K562 (cell line): ENCODE data around the gene ZNF197. TPM values are rescaled to one million over a fixed set of nuclear protein-coding genes. Genes with fewer than 3 reads are reported as not detected.

Source experiments
- ATF1 ChIP-seq, 2 experiments: fragments of 450-650 bp in 1 of 2; IDR thresholded peaks; 2 replicates each; pipeline ENCODE4 v1.6.1; 2016; ENCODE audit warnings: missing compliant biosample characterization in 1 of 2, missing genetic modification characterization in 1 of 2
- EZH2 ChIP-seq: IDR thresholded peaks from 2 replicates; pipeline ENCODE4 v1.6.1; 2012; ENCODE audit warnings: low read depth, mild to moderate bottlenecking, inconsistent platforms, low read length, borderline replicate concordance
- MAFG ChIP-seq: fragments of 450-650 bp; conservative IDR thresholded peaks from 2 replicates; pipeline ENCODE4 v1.6.1; 2016; ENCODE audit warnings: missing genetic modification characterization, missing compliant biosample characterization
- RBM17 ChIP-seq: fragments of 200-400 bp; formaldehyde crosslinking; IDR thresholded peaks from 2 replicates; pipeline ENCODE4 v1.6.1; 2017; ENCODE audit warnings: low read depth, mild to moderate bottlenecking, low read length, borderline replicate concordance
- RBM25 ChIP-seq: fragments of 200-400 bp; formaldehyde crosslinking; IDR thresholded peaks from 2 replicates; pipeline ENCODE4 v1.6.1; 2018; ENCODE audit warnings: low read length, low read depth, moderate library complexity; ENCODE audit not compliant: severe bottlenecking
- RFX5 ChIP-seq: IDR thresholded peaks from 2 replicates; pipeline ENCODE4 v1.6.1; 2011; ENCODE audit warnings: low read depth, mild to moderate bottlenecking, improper control_type of control experiment, low read length
- SIN3A ChIP-seq, 2 experiments: fragments of 150-350 bp in 1 of 2; IDR thresholded peaks; 2 replicates each; pipeline ENCODE4 v1.6.1; 2011 to 2016; ENCODE audit warnings: borderline replicate concordance in 2 of 2, low read depth in 2 of 2, low read length in 2 of 2, mild to moderate bottlenecking in 2 of 2, moderate library complexity in 2 of 2; ENCODE audit not compliant: control insufficient read depth in 1 of 2
- SMAD2 ChIP-seq: fragments of 150-350 bp; IDR thresholded peaks from 2 replicates; pipeline ENCODE4 v1.6.1; 2014; ENCODE audit warnings: low read depth, mild to moderate bottlenecking, low read length
- ZC3H11A ChIP-seq: IDR thresholded peaks from 2 replicates; pipeline ENCODE4 v1.6.1; 2012; ENCODE audit warnings: low read depth, low read length, improper control_type of control experiment
- ZNF79 ChIP-seq: fragments of 250-450 bp; sonication (Bioruptor Pico); IDR thresholded peaks from 2 replicates; pipeline ENCODE4 v1.4.0; 2020; ENCODE audit warnings: low read depth, mild to moderate bottlenecking, moderate library complexity
- ZSCAN29 ChIP-seq: fragments of 450-650 bp; IDR thresholded peaks from 2 replicates; pipeline ENCODE4 v1.6.1; 2017
- polyA plus RNA-seq, 8 experiments: library from polyadenylated mRNA; depleted of rRNA in 4 of 8; stranded (reverse) in 5 of 8; unstranded in 3 of 8; fragments of >200 nt; fragmentation: Nextera tagmentation in 2 of 8; fragmentation: Illumina TruSeq in 1 of 8; extraction: Ambion mirVana in 2 of 8; extraction: Trizol in 1 of 8; gene quantifications; 2 replicates each; pipeline versions ENCODE4 v1.2.1 to v1.2.3, GENCODE V29; 2011 to 2014; ENCODE audit warnings: inconsistent platforms in 1 of 8, missing spikeins in 1 of 8
- total RNA-seq, 7 experiments: library from RNA; depleted of rRNA in 6 of 7; stranded (reverse); fragments of >200 nt in 6 of 7; fragmentation: Illumina TruSeq in 2 of 7; extraction: Trizol in 2 of 7; gene quantifications; 2 replicates each; pipeline versions ENCODE4 v1.2.1 to v1.2.3, GENCODE V29; 2011 to 2021; ENCODE audit warnings: low replicate concordance in 1 of 7
- TF ChIP-seq, protein P1 (sequence below): fragments of 450-650 bp; formaldehyde crosslinking; IDR thresholded peaks from 2 replicates; pipeline ENCODE4 v1.4.0; 2022; ENCODE audit warnings: mild to moderate bottlenecking, moderate library complexity
- TF ChIP-seq, protein P2 (sequence below), 2 experiments: IDR thresholded peaks; 2 replicates each; pipeline ENCODE4 v1.6.1; 2011; ENCODE audit warnings: borderline replicate concordance in 1 of 2, control low read depth in 1 of 2, low read depth in 1 of 2, low read length in 1 of 2, mild to moderate bottlenecking in 1 of 2, mixed read lengths in 1 of 2, moderate library complexity in 1 of 2; ENCODE audit not compliant: insufficient read depth in 1 of 2, insufficient read length in 1 of 2, poor library complexity in 1 of 2, severe bottlenecking in 1 of 2; ENCODE audit errors: extremely low read depth in 1 of 2
- TF ChIP-seq, protein P3 (sequence below): IDR thresholded peaks from 2 replicates; pipeline ENCODE4 v1.6.1; 2012; ENCODE audit warnings: low read depth, low read length, improper control_type of control experiment, borderline replicate concordance
- TF ChIP-seq, protein P4 (sequence below): fragments of 250-450 bp; sonication (Bioruptor Pico); IDR thresholded peaks from 2 replicates; pipeline ENCODE4 v1.8.0; 2021; ENCODE audit warnings: moderate library complexity, mild to moderate bottlenecking, inconsistent platforms

ZNF197 gene
- total and polyA plus RNA-seq, 9 of the 15 experiments (the other 6 are each of a cell fraction or from before 2014, with no cell fraction given): 3.5 to 19.1 (median 13.7) TPM

DNA sequence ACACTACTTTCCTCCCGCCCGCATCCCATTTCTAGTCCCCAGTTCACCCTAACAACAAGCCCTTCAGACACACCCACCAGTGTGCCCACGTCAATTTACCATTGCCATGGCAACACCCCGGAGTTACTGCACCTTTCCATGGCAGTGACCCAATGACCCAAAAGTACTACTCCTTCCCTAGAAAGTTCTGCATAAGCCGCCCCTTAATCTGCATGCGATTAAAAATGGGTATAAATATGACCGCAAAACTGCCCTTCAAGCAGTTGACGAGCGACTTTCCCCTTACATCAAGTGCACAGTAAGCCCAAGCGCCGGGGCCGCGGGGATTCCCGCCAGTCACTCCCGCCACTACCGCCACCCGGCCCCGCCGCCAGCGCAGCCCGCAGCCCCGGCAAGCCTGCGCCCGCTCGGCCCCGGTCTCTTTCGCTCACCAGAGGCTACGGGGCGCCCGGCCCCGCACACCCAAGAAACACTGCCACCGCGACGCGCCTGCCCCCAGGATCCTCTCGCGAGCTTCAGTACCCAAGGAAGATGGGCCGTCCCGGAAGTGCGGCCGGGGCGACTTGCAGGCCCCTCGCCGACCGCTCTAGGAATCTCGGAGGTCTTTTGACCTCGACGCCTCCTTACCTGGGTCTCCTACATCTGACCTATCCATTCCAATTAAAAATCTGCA lies 60.4 kb downstream of the ZNF197 start (continued):
- TF ChIP-seq, protein P1, sequence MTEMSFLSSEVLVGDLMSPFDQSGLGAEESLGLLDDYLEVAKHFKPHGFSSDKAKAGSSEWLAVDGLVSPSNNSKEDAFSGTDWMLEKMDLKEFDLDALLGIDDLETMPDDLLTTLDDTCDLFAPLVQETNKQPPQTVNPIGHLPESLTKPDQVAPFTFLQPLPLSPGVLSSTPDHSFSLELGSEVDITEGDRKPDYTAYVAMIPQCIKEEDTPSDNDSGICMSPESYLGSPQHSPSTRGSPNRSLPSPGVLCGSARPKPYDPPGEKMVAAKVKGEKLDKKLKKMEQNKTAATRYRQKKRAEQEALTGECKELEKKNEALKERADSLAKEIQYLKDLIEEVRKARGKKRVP (CRISPR knock-in tag): no peak
- peak in 1 of 2 experiments; percentile 28; a peak in 1 of 4 replicates for TF ChIP-seq SIN3A (IDR thresholded peaks at IDR 0.05; ENCODE audit: borderline replicate concordance in 2 of 2, control insufficient read depth in 1 of 2, low read depth in 2 of 2, low read length in 2 of 2)
- no peak for TF ChIP-seq MAFG
- no peak for TF ChIP-seq ZSCAN29
- no peak for TF ChIP-seq SMAD2
- TF ChIP-seq RBM25: peak; percentile 9
- no peak for TF ChIP-seq ZC3H11A
- TF ChIP-seq, protein P2, sequence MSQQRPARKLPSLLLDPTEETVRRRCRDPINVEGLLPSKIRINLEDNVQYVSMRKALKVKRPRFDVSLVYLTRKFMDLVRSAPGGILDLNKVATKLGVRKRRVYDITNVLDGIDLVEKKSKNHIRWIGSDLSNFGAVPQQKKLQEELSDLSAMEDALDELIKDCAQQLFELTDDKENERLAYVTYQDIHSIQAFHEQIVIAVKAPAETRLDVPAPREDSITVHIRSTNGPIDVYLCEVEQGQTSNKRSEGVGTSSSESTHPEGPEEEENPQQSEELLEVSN (IDR thresholded peaks at IDR 0.05; ENCODE audit: borderline replicate concordance in 1 of 2, extremely low read depth in 1 of 2, insufficient read depth in 1 of 2, insufficient read length in 1 of 2, low read depth in 1 of 2, low read length in 1 of 2, poor library complexity in 1 of 2, severe bottlenecking in 1 of 2): peak in 1 of 2 experiments; percentile 79
- no peak for TF ChIP-seq ZNF79
- TF ChIP-seq, protein P3, sequence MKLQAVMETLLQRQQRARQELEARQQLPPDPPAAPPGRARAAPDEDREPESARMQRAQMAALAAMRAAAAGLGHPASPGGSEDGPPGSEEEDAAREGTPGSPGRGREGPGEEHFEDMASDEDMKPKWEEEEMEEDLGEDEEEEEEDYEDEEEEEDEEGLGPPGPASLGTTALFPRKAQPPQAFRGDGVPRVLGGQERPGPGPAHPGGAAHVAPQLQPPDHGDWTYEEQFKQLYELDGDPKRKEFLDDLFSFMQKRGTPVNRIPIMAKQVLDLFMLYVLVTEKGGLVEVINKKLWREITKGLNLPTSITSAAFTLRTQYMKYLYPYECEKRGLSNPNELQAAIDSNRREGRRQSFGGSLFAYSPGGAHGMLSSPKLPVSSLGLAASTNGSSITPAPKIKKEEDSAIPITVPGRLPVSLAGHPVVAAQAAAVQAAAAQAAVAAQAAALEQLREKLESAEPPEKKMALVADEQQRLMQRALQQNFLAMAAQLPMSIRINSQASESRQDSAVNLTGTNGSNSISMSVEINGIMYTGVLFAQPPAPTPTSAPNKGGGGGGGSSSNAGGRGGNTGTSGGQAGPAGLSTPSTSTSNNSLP: no peak
- TF ChIP-seq ATF1 (CRISPR knock-in tag; IDR thresholded peaks at IDR 0.05): no peak
- no peak for TF ChIP-seq ATF1 (tag; IDR thresholded peaks at IDR 0.05)
- TF ChIP-seq RFX5: no peak
- TF ChIP-seq EZH2: no peak
- TF ChIP-seq, protein P4, sequence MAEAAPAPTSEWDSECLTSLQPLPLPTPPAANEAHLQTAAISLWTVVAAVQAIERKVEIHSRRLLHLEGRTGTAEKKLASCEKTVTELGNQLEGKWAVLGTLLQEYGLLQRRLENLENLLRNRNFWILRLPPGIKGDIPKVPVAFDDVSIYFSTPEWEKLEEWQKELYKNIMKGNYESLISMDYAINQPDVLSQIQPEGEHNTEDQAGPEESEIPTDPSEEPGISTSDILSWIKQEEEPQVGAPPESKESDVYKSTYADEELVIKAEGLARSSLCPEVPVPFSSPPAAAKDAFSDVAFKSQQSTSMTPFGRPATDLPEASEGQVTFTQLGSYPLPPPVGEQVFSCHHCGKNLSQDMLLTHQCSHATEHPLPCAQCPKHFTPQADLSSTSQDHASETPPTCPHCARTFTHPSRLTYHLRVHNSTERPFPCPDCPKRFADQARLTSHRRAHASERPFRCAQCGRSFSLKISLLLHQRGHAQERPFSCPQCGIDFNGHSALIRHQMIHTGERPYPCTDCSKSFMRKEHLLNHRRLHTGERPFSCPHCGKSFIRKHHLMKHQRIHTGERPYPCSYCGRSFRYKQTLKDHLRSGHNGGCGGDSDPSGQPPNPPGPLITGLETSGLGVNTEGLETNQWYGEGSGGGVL: no peak
- no peak for TF ChIP-seq RBM17
